Activated T-cell treated with anti-CD3 and anti-CD28 coated beads, Interleukin-2, amount 50 U/mL, for 72 hours (primary cell): Measurements from ENCODE around the gene MC1R. TPM values are rescaled to one million over a fixed set of nuclear protein-coding genes. Genes with fewer than 3 reads are reported as not detected.
A peak's percentile ranks its signal among the peaks of the same experiment; 100 is the strongest.

ENCODE experiments used
- ATAC-seq, 2 donors: fragments of 150-1000 bp; cut with Tn5 transposase; replicated peaks in 1 of 2; 2 replicates each; pipeline ENCODE4 v1.10.0; 2021; ENCODE audit warnings: moderate library complexity in 2 of 2, mild to moderate bottlenecking in 1 of 2
- DNase-seq, 2 donors: peaks; one replicate each; pipeline ENCODE4 v3.0.0; 2021 to 2022; ENCODE audit warnings: mixed read lengths in 1 of 2
- H3K27ac Mint-ChIP-seq: one replicate; pipeline ENCODE4 v1.8.0; 2022; ENCODE audit warnings: mild to moderate bottlenecking, moderate library complexity, mixed read lengths
- H3K27me3 Mint-ChIP-seq: one replicate; pipeline ENCODE4 v1.8.0; 2022; ENCODE audit warnings: low read depth, mixed read lengths
- H3K36me3 Mint-ChIP-seq, 2 donors: one replicate each; pipeline ENCODE4 v1.8.0; 2022; ENCODE audit warnings: mixed read lengths in 2 of 2, mild to moderate bottlenecking in 1 of 2; ENCODE audit not compliant: insufficient read depth in 2 of 2
- H3K4me1 Mint-ChIP-seq: one replicate; pipeline ENCODE4 v1.8.0; 2022; ENCODE audit warnings: low read depth, mixed read lengths
- H3K4me3 Mint-ChIP-seq, 2 donors: one replicate each; pipeline ENCODE4 v1.8.0; 2022; ENCODE audit warnings: mild to moderate bottlenecking in 2 of 2, mixed read lengths in 2 of 2, moderate library complexity in 2 of 2
- H3K9me3 Mint-ChIP-seq, 2 donors: one replicate each; pipeline ENCODE4 v1.8.0; 2022; ENCODE audit warnings: mixed read lengths in 2 of 2
- total RNA-seq, 2 donors: library from RNA; stranded (reverse); gene quantifications; one replicate each; pipeline ENCODE4 v1.2.3, GENCODE V29; 2022

The MC1R gene
- total RNA-seq, 2 donors from 2014 or later: 7.6 to 15.2 TPM

- no peaks in the 10 kb centered on the region for H3K9me3 Mint-ChIP-seq
- no peaks in the 10 kb centered on the region for H3K4me1 Mint-ChIP-seq
- H3K27me3 Mint-ChIP-seq: no peaks in the 10 kb centered on the region
- no peak for DNase-seq
- no peaks in the 10 kb centered on the region for H3K36me3 Mint-ChIP-seq
- no peak for ATAC-seq
- no peak overlapping the region for H3K4me3 Mint-ChIP-seq
- no peak overlapping the region for H3K27ac Mint-ChIP-seq
These were observed 19.7 kb downstream of the MC1R start for GRCh38 chr16:89938175-89938885.

GRCh38 chr16:89944773-89945172 is 26.1 kb downstream of the MC1R start:
- Mint-ChIP-seq H3K9me3 (no peaks in the 10 kb centered on the region), H3K27me3 (peaks cover 24% of the 10 kb centered on the region), H3K4me1 (peaks cover 13% of the 10 kb centered on the region), H3K27ac (no peak overlapping the region), H3K36me3 (no peaks in the 10 kb centered on the region), H3K4me3 (no peak overlapping the region)
- ATAC-seq (no peak), DNase-seq (no peak)

- Mint-ChIP-seq H3K9me3 (no peaks in the 10 kb centered on the region), H3K27ac (no peak overlapping the region), H3K36me3 (no peaks in the 10 kb centered on the region), H3K27me3 (peaks cover 24% of the 10 kb centered on the region), H3K4me1 (peaks cover 20% of the 10 kb centered on the region), H3K4me3 (no peak overlapping the region)
- DNase-seq (no peak), ATAC-seq (no peak)
These were observed 27.0 kb downstream of the MC1R start for GRCh38 chr16:89945654-89946053.

GRCh38 chr16:89946515-89946914 is 27.9 kb downstream of the MC1R start:
- no peak for ATAC-seq
- H3K9me3 Mint-ChIP-seq: no peaks in the 10 kb centered on the region
- H3K4me1 Mint-ChIP-seq: peaks cover 20% of the 10 kb centered on the region

GRCh38 chr16:89949121-89949742 is 30.6 kb downstream of the MC1R start:
- Mint-ChIP-seq H3K27me3 (peaks cover 24% of the 10 kb centered on the region), H3K9me3 (no peaks in the 10 kb centered on the region), H3K4me3 (peak overlapping the region; percentile 86 to 87), H3K36me3 (no peaks in the 10 kb centered on the region), H3K27ac (no peak overlapping the region), H3K4me1 (peaks cover 20% of the 10 kb centered on the region)
- ATAC-seq (peak in 1 of 2 donors; percentile 41), DNase-seq (peak in 1 of 2 donors; percentile 9)

More at GRCh38 chr16:89946515-89946914, 27.9 kb downstream of the MC1R start:
- H3K27ac Mint-ChIP-seq: no peak overlapping the region
- no peak for DNase-seq
- peak overlapping the region in 1 of 2 donors; percentile 16 for H3K4me3 Mint-ChIP-seq
- H3K27me3 Mint-ChIP-seq: peaks cover 24% of the 10 kb centered on the region
- H3K36me3 Mint-ChIP-seq: no peaks in the 10 kb centered on the region

- Mint-ChIP-seq H3K36me3 (no peaks in the 10 kb centered on the region), H3K27me3 (peaks cover 21% of the 10 kb centered on the region), H3K9me3 (no peaks in the 10 kb centered on the region), H3K27ac (no peak overlapping the region), H3K4me3 (peak overlapping the region; percentile 86 to 87), H3K4me1 (peaks cover 20% of the 10 kb centered on the region)
- ATAC-seq (no peak), DNase-seq (no peak)
These were observed 31.1 kb downstream of the MC1R start for GRCh38 chr16:89949756-89950155.

- Mint-ChIP-seq H3K4me1 (peaks cover 20% of the 10 kb centered on the region), H3K4me3 (no peak overlapping the region), H3K27ac (no peak overlapping the region), H3K36me3 (no peaks in the 10 kb centered on the region), H3K9me3 (no peaks in the 10 kb centered on the region), H3K27me3 (peaks cover 9% of the 10 kb centered on the region)
- ATAC-seq (no peak), DNase-seq (no peak)
These were observed 32.8 kb downstream of the MC1R start for GRCh38 chr16:89951509-89951908.

GRCh38 chr16:89952049-89952448 is 33.4 kb downstream of the MC1R start:
- no peak for ATAC-seq
- Mint-ChIP-seq H3K27ac (no peak overlapping the region), H3K4me3 (no peak overlapping the region), H3K27me3 (peaks cover 8% of the 10 kb centered on the region), H3K4me1 (peaks cover 20% of the 10 kb centered on the region), H3K9me3 (no peaks in the 10 kb centered on the region), H3K36me3 (no peaks in the 10 kb centered on the region)
- no peak for DNase-seq

GRCh38 chr16:89952551-89952950 is 33.9 kb downstream of the MC1R start:
- Mint-ChIP-seq H3K4me3 (no peak overlapping the region), H3K36me3 (no peaks in the 10 kb centered on the region), H3K4me1 (peaks cover 17% of the 10 kb centered on the region), H3K27me3 (peaks cover 3% of the 10 kb centered on the region), H3K9me3 (no peaks in the 10 kb centered on the region), H3K27ac (no peak overlapping the region)
- ATAC-seq (no peak), DNase-seq (no peak)

- no peak overlapping the region for H3K4me3 Mint-ChIP-seq
- no peaks in the 10 kb centered on the region for H3K27me3 Mint-ChIP-seq
- H3K4me1 Mint-ChIP-seq: peaks cover 9% of the 10 kb centered on the region
- no peak overlapping the region for H3K27ac Mint-ChIP-seq
- ATAC-seq: no peak
- H3K36me3 Mint-ChIP-seq: peaks cover 0 to 5% of the 10 kb centered on the region in 2 donors
- DNase-seq: no peak
- no peaks in the 10 kb centered on the region for H3K9me3 Mint-ChIP-seq
These were observed 35.2 kb downstream of the MC1R start for GRCh38 chr16:89953671-89954406.

GRCh38 chr16:89954462-89954861 is 35.8 kb downstream of the MC1R start:
- DNase-seq (no peak), ATAC-seq (no peak)
- Mint-ChIP-seq H3K27ac (no peak overlapping the region), H3K9me3 (no peaks in the 10 kb centered on the region), H3K4me1 (peaks cover 9% of the 10 kb centered on the region), H3K4me3 (no peak overlapping the region), H3K27me3 (no peaks in the 10 kb centered on the region), H3K36me3 (peaks cover 0 to 5% of the 10 kb centered on the region in 2 donors)

GRCh38 chr16:89955001-89955685 is 36.5 kb downstream of the MC1R start:
- no peak overlapping the region for H3K27ac Mint-ChIP-seq
- peaks cover 3% of the 10 kb centered on the region for H3K4me1 Mint-ChIP-seq
- H3K27me3 Mint-ChIP-seq: no peaks in the 10 kb centered on the region
- no peak overlapping the region for H3K4me3 Mint-ChIP-seq
- DNase-seq: no peak
- ATAC-seq: no peak
- H3K36me3 Mint-ChIP-seq: peaks cover 0 to 5% of the 10 kb centered on the region in 2 donors
- no peaks in the 10 kb centered on the region for H3K9me3 Mint-ChIP-seq
